ENCODE data around the gene PITPNM3.

- TF ChIP-seq, protein P1, sequence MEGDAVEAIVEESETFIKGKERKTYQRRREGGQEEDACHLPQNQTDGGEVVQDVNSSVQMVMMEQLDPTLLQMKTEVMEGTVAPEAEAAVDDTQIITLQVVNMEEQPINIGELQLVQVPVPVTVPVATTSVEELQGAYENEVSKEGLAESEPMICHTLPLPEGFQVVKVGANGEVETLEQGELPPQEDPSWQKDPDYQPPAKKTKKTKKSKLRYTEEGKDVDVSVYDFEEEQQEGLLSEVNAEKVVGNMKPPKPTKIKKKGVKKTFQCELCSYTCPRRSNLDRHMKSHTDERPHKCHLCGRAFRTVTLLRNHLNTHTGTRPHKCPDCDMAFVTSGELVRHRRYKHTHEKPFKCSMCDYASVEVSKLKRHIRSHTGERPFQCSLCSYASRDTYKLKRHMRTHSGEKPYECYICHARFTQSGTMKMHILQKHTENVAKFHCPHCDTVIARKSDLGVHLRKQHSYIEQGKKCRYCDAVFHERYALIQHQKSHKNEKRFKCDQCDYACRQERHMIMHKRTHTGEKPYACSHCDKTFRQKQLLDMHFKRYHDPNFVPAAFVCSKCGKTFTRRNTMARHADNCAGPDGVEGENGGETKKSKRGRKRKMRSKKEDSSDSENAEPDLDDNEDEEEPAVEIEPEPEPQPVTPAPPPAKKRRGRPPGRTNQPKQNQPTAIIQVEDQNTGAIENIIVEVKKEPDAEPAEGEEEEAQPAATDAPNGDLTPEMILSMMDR (IDR thresholded peaks at IDR 0.05; ENCODE audit: poor library complexity): no peak
- no peak for TF ChIP-seq EZH2phosphoT487 (IDR thresholded peaks at IDR 0.05; ENCODE audit: low read depth, severe bottlenecking, unreplicated experiment)
Measured at GRCh38 chr17:6496116-6496481, 60.3 kb downstream of the PITPNM3 start.

Measured in hepatocyte (in vitro differentiated cells).